Adipose tissue (tissue), 3 donors: ENCODE data around the gene FUT4. TPM values are rescaled to one million over a fixed set of nuclear protein-coding genes. Genes with fewer than 3 reads are reported as not detected.
A peak's percentile ranks its signal among the peaks of the same experiment; 100 is the strongest.
"Not testable (repeated sequence)": the region's sequence is repeated elsewhere in the genome, so short reads cannot be mapped to it uniquely, and the experiment has no call there.

ENCODE experiments used
- H3K27ac ChIP-seq: one replicate; pipeline ENCODE4 v1.5.1; 2013; ENCODE audit warnings: low read depth, low read length
- WGBS, 3 donors: extraction: QIAGEN DNeasy Blood & Tissue Kit; methylation state at CpG; one replicate each; pipeline ENCODE4 v1.1.7; 2013; 5-methylcytosine and 5-hydroxymethylcytosine counted together
- polyA plus RNA-seq, 3 donors: library from polyadenylated mRNA; stranded (reverse); fragments of 200-250 nt; gene quantifications; one replicate each; pipeline ENCODE4 v1.2.3, GENCODE V29; 2013
- donor health status: healthy with polysubstance abuse.
- donor health status: Bipolar disorder and iron deficiency.
- donor health status: healthy.

Gene FUT4
- polyA plus RNA-seq, 3 donors, result 1.5 to 2.7 (median 2.5) TPM

GRCh38 chr11:94526645-94527438 lies 16.9 kb upstream of the FUT4 start:
- no peak overlapping the region for H3K27ac ChIP-seq
- WGBS, 3 donors, result 62 to 78% (median 70%) methylated on average over 4 of the region's 4 CpGs

GRCh38 chr11:94528551-94528950 lies 15.2 kb upstream of the FUT4 start:
- no peak overlapping the region for H3K27ac ChIP-seq

GRCh38 chr11:94532211-94532610 lies 11.5 kb upstream of the FUT4 start:
- H3K27ac ChIP-seq, result no peak overlapping the region
- WGBS, 3 donors, result 92 to 98% (median 95%) methylated on average over 3 of the region's 3 CpGs

GRCh38 chr11:94533206-94533605 lies 10.5 kb upstream of the FUT4 start:
- H3K27ac ChIP-seq, result no peak overlapping the region
- WGBS, 3 donors, result 61 to 97% (median 71%) methylated on average over 1 of the region's 1 CpG

- H3K27ac ChIP-seq, result no peak overlapping the region
- 50 to 72% (median 50%) methylated on average over 6 of the region's 6 CpGs for WGBS, 3 donors
These were observed 9.8 kb upstream of the FUT4 start for GRCh38 chr11:94533696-94534630.

GRCh38 chr11:94536386-94536785 lies 7.3 kb upstream of the FUT4 start:
- no peak overlapping the region for H3K27ac ChIP-seq

GRCh38 chr11:94537031-94537600 lies 6.6 kb upstream of the FUT4 start:
- H3K27ac ChIP-seq, result no peak overlapping the region
- WGBS, 3 donors, result 46 to 63% (median 52%) methylated on average over 3 of the region's 3 CpGs

GRCh38 chr11:94539420-94539819 lies 4.3 kb upstream of the FUT4 start:
- no peak overlapping the region for H3K27ac ChIP-seq
- 32 to 65% (median 33%) methylated on average over 1 of the region's 1 CpG for WGBS, 3 donors

GRCh38 chr11:94544646-94545263 lies 1.0 kb downstream of the FUT4 start:
- WGBS, 3 donors, result 7 to 13% (median 13%) methylated on average over 53 to 59 of the region's 59 CpGs
- H3K27ac ChIP-seq, result peak overlapping the region; percentile 75

- peak overlapping the region; percentile 75 for H3K27ac ChIP-seq
- 45 to 52% (median 50%) methylated on average over 53 to 54 of the region's 54 CpGs for WGBS, 3 donors
These were observed 1.8 kb downstream of the FUT4 start for GRCh38 chr11:94545264-94546161.

- 29 to 69% (median 60%) methylated on average over 2 of the region's 2 CpGs for WGBS, 3 donors
- no peak overlapping the region for H3K27ac ChIP-seq
These were observed 2.4 kb downstream of the FUT4 start for GRCh38 chr11:94546162-94546470.

GRCh38 chr11:94546886-94547285 lies 3.2 kb downstream of the FUT4 start:
- 42 to 80% (median 73%) methylated on average over 1 of the region's 1 CpG for WGBS, 3 donors
- H3K27ac ChIP-seq, result no peak overlapping the region

GRCh38 chr11:94549146-94549545 lies 5.4 kb downstream of the FUT4 start:
- H3K27ac ChIP-seq, result no peak overlapping the region
- 50 to 57% (median 53%) methylated on average over 5 of the region's 5 CpGs for WGBS, 3 donors

- H3K27ac ChIP-seq, result no peak overlapping the region
- WGBS, 3 donors, result 43 to 48% (median 46%) methylated on average over 4 of the region's 4 CpGs
These were observed 6.8 kb downstream of the FUT4 start for GRCh38 chr11:94550513-94550912.

- WGBS, 3 donors, result 45 to 94% (median 94%) methylated on average over 1 of the region's 1 CpG
- H3K27ac ChIP-seq, result no peak overlapping the region
These were observed 10.2 kb downstream of the FUT4 start for GRCh38 chr11:94553938-94554337.

- not testable (repeated sequence) for H3K27ac ChIP-seq
- WGBS, 3 donors, result 88 to 91% (median 89%) methylated on average over 8 of the region's 8 CpGs
These were observed 12.1 kb downstream of the FUT4 start for GRCh38 chr11:94555752-94556329.

- H3K27ac ChIP-seq, result no peak overlapping the region
These were observed 13.7 kb downstream of the FUT4 start for GRCh38 chr11:94557421-94557820.

- H3K27ac ChIP-seq, result no peak overlapping the region
- WGBS, 3 donors, result 29 to 64% (median 59%) methylated on average over 1 of the region's 1 CpG
These were observed 14.3 kb downstream of the FUT4 start for GRCh38 chr11:94557992-94558391.
